Heart left ventricle (tissue), 13 donors: ENCODE results near the gene KMO.

ENCODE experiments used
- POLR2A ChIP-seq, 2 donors: fragments of 450-650 bp; IDR thresholded peaks; one replicate each; pipeline ENCODE4 v1.6.1; 2017; ENCODE audit warnings: antibody characterized with exemption in 2 of 2, mild to moderate bottlenecking in 2 of 2, moderate library complexity in 2 of 2
- TF ChIP-seq, protein P1 (sequence below), 12 donors: fragments of 200-600 bp; sonication (generic) in 4 of 12; IDR thresholded peaks; one replicate each; pipeline versions ENCODE4 v1.5.0 to v1.8.0; 2018 to 2022; ENCODE audit warnings: antibody characterized with exemption in 12 of 12, mild to moderate bottlenecking in 5 of 12
- donor health status: ischemic (EF 13 %, LVEDD 7.1; RV severe dilation, severe dysfunction).
- donor health status: DM: no; HTN: yes; CAD: no.
- donor health status: DM: no; HTN: no; CAD: no.
- donor health status: ischemic (EF 25% LVEDD 6.9; RV normal size, moderate dysfunction).
- donor health status: ischemic (EF 25% LVEDD 5.7; RV mildly dilated, moderate dysfunction).
- donor health status: ischemic (EF 35%, LVEDD 5.7; RV mildly dilated, moderate dysfunction).
- donor health status: nonischemic (EF 11% LVEDD 7.7; RV severe dilation, severe dysfunction).
- donor health status: DM: yes; HTN: yes; CAD: no.
- donor health status: PGD.
- donor health status: ischemic (EF 29% LVEDD 5.4; RV normal size, mild dysfunction).
- donor health status: nonischemic (EF 23%, LVEDD 6.1; RV moderate dilation, normal function).

DNA sequence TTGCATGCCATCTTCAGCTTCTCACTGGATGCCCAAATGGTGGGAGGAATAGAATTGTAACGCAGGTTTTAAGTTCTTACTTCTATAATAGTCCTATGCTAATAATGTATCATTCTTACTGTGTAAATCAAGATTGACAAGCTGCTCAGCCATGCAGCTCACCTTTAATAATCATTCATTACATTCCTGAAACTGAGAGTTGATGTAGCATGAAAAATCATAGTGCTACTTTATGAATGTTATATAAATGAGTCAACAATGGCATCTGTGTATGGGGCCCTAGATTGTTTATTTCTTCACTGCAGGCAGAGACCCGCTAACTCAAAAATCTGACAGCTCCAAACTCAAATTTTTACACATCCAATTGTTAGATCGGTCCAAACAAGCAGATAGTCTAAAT, 47.0 kb upstream of the KMO start:
- TF ChIP-seq, protein P1, sequence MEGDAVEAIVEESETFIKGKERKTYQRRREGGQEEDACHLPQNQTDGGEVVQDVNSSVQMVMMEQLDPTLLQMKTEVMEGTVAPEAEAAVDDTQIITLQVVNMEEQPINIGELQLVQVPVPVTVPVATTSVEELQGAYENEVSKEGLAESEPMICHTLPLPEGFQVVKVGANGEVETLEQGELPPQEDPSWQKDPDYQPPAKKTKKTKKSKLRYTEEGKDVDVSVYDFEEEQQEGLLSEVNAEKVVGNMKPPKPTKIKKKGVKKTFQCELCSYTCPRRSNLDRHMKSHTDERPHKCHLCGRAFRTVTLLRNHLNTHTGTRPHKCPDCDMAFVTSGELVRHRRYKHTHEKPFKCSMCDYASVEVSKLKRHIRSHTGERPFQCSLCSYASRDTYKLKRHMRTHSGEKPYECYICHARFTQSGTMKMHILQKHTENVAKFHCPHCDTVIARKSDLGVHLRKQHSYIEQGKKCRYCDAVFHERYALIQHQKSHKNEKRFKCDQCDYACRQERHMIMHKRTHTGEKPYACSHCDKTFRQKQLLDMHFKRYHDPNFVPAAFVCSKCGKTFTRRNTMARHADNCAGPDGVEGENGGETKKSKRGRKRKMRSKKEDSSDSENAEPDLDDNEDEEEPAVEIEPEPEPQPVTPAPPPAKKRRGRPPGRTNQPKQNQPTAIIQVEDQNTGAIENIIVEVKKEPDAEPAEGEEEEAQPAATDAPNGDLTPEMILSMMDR (IDR thresholded peaks at IDR 0.05) = no peak
- TF ChIP-seq POLR2A (IDR thresholded peaks at IDR 0.05) = no peak
